HepG2 (cell line): Measurements from ENCODE around the gene WNK4. TPM values are rescaled to one million over a fixed set of nuclear protein-coding genes. Genes with fewer than 3 reads are reported as not detected.

ENCODE experiments used
- CBX2 ChIP-seq, 2 experiments: fragments of 200-600 bp in 1 of 2; sonication (generic); formaldehyde crosslinking in 1 of 2; IDR thresholded peaks; 2 replicates each; pipeline versions ENCODE4 v1.7.0 to v1.8.1; 2018 to 2022; ENCODE audit warnings: low read depth in 2 of 2, low read length in 1 of 2, mild to moderate bottlenecking in 1 of 2, missing genetic modification reagents in 1 of 2
- ERF ChIP-seq: IDR thresholded peaks from 2 replicates; pipeline ENCODE4 v1.6.1; 2018; ENCODE audit warnings: missing biosample characterization, missing genetic modification reagents
- HIVEP1 ChIP-seq: sonication (generic); formaldehyde crosslinking; IDR thresholded peaks from 2 replicates; pipeline ENCODE4 v1.4.0; 2020; ENCODE audit warnings: mild to moderate bottlenecking, missing genetic modification reagents
- KMT2A ChIP-seq: sonication (generic); formaldehyde crosslinking; IDR thresholded peaks from 2 replicates; pipeline ENCODE4 v1.4.0; 2020; ENCODE audit warnings: missing genetic modification reagents
- MAX ChIP-seq: IDR thresholded peaks from 2 replicates; pipeline ENCODE4 v1.6.1; 2012; ENCODE audit warnings: inconsistent platforms
- TAF1 ChIP-seq: sonication (generic); formaldehyde crosslinking; IDR thresholded peaks from 2 replicates; pipeline ENCODE4 v1.4.0; 2020; ENCODE audit warnings: missing genetic modification reagents
- TERF1 ChIP-seq: sonication (generic); formaldehyde crosslinking; IDR thresholded peaks from 2 replicates; pipeline ENCODE4 v1.8.0; 2022; ENCODE audit warnings: mild to moderate bottlenecking, missing genetic modification reagents, moderate library complexity
- ZBTB4 ChIP-seq: sonication (generic); formaldehyde crosslinking; IDR thresholded peaks from 2 replicates; pipeline ENCODE4 v1.4.0; 2020; ENCODE audit warnings: missing genetic modification reagents, mild to moderate bottlenecking, borderline replicate concordance
- ZC3H13 ChIP-seq: sonication (generic); formaldehyde crosslinking; IDR thresholded peaks from 2 replicates; pipeline ENCODE4 v1.8.1; 2023; ENCODE audit warnings: mild to moderate bottlenecking, missing genetic modification reagents, moderate library complexity
- ZFP62 ChIP-seq: sonication (generic); formaldehyde crosslinking; IDR thresholded peaks from 2 replicates; pipeline ENCODE4 v1.4.0; 2020; ENCODE audit warnings: missing genetic modification reagents
- ZNF124 ChIP-seq: sonication (generic); formaldehyde crosslinking; IDR thresholded peaks from 2 replicates; pipeline ENCODE4 v1.4.0; 2020; ENCODE audit warnings: missing genetic modification reagents
- ZNF331 ChIP-seq: sonication (generic); formaldehyde crosslinking; IDR thresholded peaks from 2 replicates; pipeline ENCODE4 v1.4.0; 2020; ENCODE audit warnings: missing genetic modification reagents
- ZNF564 ChIP-seq: sonication (generic); formaldehyde crosslinking; IDR thresholded peaks from 2 replicates; pipeline ENCODE4 v1.8.1; 2023; ENCODE audit warnings: mild to moderate bottlenecking, missing genetic modification reagents
- ZNF713 ChIP-seq: sonication (generic); formaldehyde crosslinking; IDR thresholded peaks from 2 replicates; pipeline ENCODE4 v1.4.0; 2020; ENCODE audit warnings: mild to moderate bottlenecking, missing genetic modification reagents
- ZNF788 ChIP-seq: sonication (generic); formaldehyde crosslinking; IDR thresholded peaks from 2 replicates; pipeline ENCODE4 v1.5.0; 2020; ENCODE audit warnings: mild to moderate bottlenecking, missing genetic modification reagents, borderline replicate concordance
- ZNF792 ChIP-seq: IDR thresholded peaks from 2 replicates; pipeline ENCODE4 v1.6.1; 2016
- polyA plus RNA-seq, 8 experiments: library from polyadenylated mRNA; depleted of rRNA in 3 of 8; stranded (reverse) in 7 of 8; unstranded in 1 of 8; fragments of >200 nt; fragmentation: Illumina TruSeq in 4 of 8; extraction: Trizol in 4 of 8; gene quantifications; 2 replicates each; pipeline versions ENCODE4 v1.2.1 to v1.2.3, GENCODE V29; 2011 to 2016; ENCODE audit warnings: low read depth in 4 of 8, missing spikeins in 1 of 8, mixed read lengths in 1 of 8; ENCODE audit not compliant: insufficient read depth in 1 of 8
- total RNA-seq, 5 experiments: library from RNA; depleted of rRNA; stranded (reverse); fragments of >200 nt; fragmentation: Illumina TruSeq; extraction: Trizol; gene quantifications; 2 replicates each; pipeline ENCODE4 v1.2.3, GENCODE V29; 2016; ENCODE audit warnings: low read depth in 1 of 5
- TF ChIP-seq, protein P1 (sequence below): sonication (generic); formaldehyde crosslinking; IDR thresholded peaks from 2 replicates; pipeline ENCODE4 v1.5.0; 2020; ENCODE audit warnings: missing genetic modification reagents
- TF ChIP-seq, protein P2 (sequence below): IDR thresholded peaks from 2 replicates; pipeline ENCODE4 v1.6.1; 2016; ENCODE audit warnings: low read depth, control low read depth
- TF ChIP-seq, protein P3 (sequence below): sonication (generic); formaldehyde crosslinking; IDR thresholded peaks from 2 replicates; pipeline ENCODE4 v1.4.0; 2020; ENCODE audit warnings: missing genetic modification reagents

WNK4 gene
- total and polyA plus RNA-seq, 2 of the 13 experiments (the other 11 are each of a cell fraction or from before 2014, with no cell fraction given): 2.7 to 13.7 TPM

GRCh38 chr17:42744806-42745617 is 35.4 kb upstream of the WNK4 start, which contains the start of gene EZH1 (continued):
- TF ChIP-seq MAX: peak; percentile 100
- TF ChIP-seq, protein P1, sequence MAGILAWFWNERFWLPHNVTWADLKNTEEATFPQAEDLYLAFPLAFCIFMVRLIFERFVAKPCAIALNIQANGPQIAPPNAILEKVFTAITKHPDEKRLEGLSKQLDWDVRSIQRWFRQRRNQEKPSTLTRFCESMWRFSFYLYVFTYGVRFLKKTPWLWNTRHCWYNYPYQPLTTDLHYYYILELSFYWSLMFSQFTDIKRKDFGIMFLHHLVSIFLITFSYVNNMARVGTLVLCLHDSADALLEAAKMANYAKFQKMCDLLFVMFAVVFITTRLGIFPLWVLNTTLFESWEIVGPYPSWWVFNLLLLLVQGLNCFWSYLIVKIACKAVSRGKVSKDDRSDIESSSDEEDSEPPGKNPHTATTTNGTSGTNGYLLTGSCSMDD: no peak; the same call in 1 of the 2 replicates
- peak; percentile 93; the same call in 1 of the 2 replicates for TF ChIP-seq TERF1 (CRISPR knock-in tag)
- peak; percentile 96 for TF ChIP-seq ZNF788 (CRISPR knock-in tag)
- TF ChIP-seq ZNF124 (CRISPR knock-in tag): no peak; the same call in 1 of the 2 replicates
- peak; percentile 92 for TF ChIP-seq ZNF564 (CRISPR knock-in tag)
- TF ChIP-seq ZNF792 (CRISPR knock-in tag): peak; percentile 55
- no peak for TF ChIP-seq CBX2 (IDR thresholded peaks at IDR 0.05; ENCODE audit: low read depth, low read length)
- no peak for TF ChIP-seq CBX2 (CRISPR knock-in tag; IDR thresholded peaks at IDR 0.05; ENCODE audit: low read depth)
- TF ChIP-seq ZC3H13 (CRISPR knock-in tag): peak; percentile 76
- TF ChIP-seq ERF (CRISPR knock-in tag): peak; percentile 73
- no peak for TF ChIP-seq ZFP62 (CRISPR knock-in tag)
- peak; percentile 13; the same call in 1 of the 2 replicates for TF ChIP-seq HIVEP1 (CRISPR knock-in tag)
- TF ChIP-seq, protein P2, sequence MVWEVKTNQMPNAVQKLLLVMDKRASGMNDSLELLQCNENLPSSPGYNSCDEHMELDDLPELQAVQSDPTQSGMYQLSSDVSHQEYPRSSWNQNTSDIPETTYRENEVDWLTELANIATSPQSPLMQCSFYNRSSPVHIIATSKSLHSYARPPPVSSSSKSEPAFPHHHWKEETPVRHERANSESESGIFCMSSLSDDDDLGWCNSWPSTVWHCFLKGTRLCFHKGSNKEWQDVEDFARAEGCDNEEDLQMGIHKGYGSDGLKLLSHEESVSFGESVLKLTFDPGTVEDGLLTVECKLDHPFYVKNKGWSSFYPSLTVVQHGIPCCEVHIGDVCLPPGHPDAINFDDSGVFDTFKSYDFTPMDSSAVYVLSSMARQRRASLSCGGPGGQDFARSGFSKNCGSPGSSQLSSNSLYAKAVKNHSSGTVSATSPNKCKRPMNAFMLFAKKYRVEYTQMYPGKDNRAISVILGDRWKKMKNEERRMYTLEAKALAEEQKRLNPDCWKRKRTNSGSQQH (CRISPR knock-in tag): peak; percentile 83; the same call in 1 of the 2 replicates
- peak; percentile 49; the same call in 1 of the 2 replicates for TF ChIP-seq ZBTB4 (CRISPR knock-in tag)
- TF ChIP-seq ZNF331 (CRISPR knock-in tag): peak; percentile 90
- peak; percentile 93 for TF ChIP-seq TAF1 (CRISPR knock-in tag)
- TF ChIP-seq, protein P3, sequence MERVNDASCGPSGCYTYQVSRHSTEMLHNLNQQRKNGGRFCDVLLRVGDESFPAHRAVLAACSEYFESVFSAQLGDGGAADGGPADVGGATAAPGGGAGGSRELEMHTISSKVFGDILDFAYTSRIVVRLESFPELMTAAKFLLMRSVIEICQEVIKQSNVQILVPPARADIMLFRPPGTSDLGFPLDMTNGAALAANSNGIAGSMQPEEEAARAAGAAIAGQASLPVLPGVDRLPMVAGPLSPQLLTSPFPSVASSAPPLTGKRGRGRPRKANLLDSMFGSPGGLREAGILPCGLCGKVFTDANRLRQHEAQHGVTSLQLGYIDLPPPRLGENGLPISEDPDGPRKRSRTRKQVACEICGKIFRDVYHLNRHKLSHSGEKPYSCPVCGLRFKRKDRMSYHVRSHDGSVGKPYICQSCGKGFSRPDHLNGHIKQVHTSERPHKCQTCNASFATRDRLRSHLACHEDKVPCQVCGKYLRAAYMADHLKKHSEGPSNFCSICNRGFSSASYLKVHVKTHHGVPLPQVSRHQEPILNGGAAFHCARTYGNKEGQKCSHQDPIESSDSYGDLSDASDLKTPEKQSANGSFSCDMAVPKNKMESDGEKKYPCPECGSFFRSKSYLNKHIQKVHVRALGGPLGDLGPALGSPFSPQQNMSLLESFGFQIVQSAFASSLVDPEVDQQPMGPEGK (CRISPR knock-in tag): peak; percentile 95
- 0 out of 2 replicates have a peak, but pooled peaks have one; percentile 79 for TF ChIP-seq ZNF713 (CRISPR knock-in tag)
- no peak; the same call in none of the 2 replicates for TF ChIP-seq KMT2A (CRISPR knock-in tag)
